Hematopoietic multipotent progenitor cell treated with erythropoietin and hydrocortisone succinate and interleukin-3 and kit ligand, for 6 days (in vitro differentiated cells): ENCODE measurements around the gene KCND3.

ENCODE experiments used
- DNase-seq: peaks from one replicate; pipeline ENCODE4 v3.0.0-alpha.2; 2015

KCND3 gene

DNA sequence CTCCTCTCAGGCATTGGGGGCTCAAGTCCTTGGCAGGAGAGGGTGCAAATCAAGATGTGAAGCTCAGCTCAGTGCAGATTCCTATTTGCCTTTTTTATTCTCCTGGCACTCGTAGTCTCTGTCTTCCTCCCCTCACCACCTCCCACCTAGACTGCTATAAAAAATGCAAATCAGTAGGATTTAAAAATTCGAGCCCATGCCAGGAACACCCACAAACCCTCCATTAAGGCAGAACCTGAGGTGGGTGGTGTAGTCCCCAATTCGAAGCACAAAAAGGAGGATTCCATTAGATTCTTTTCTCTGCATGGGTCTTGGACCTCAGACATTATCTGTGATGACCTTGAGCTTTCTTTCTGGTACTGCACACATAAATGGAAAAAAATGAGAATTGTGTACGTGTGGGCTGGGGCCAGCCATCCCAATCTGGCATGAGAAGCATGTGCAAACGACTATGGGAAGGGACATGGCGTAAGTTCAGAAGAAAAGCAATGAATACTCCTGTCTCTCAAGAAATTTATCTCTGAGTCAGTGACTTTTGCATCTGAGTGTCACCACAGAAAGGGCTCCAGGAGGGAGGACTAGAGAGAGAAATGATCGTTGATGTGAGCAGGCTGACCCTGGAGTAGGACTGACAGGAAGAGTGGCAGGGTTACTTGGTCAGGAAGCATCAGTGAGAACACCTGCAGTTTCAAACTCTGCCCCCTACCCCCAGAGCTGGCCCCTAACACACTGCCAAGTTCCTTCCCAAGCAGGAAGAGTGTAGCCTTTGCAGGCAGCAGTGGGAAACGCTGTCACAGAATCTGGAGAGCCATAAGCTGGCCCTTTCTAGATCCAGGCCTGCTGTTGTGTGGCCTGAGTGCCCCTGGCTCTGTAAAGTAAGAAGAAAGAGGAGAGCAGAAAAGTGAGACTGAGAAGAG lies 252.0 kb downstream of the KCND3 start:
- no peak for DNase-seq

DNA sequence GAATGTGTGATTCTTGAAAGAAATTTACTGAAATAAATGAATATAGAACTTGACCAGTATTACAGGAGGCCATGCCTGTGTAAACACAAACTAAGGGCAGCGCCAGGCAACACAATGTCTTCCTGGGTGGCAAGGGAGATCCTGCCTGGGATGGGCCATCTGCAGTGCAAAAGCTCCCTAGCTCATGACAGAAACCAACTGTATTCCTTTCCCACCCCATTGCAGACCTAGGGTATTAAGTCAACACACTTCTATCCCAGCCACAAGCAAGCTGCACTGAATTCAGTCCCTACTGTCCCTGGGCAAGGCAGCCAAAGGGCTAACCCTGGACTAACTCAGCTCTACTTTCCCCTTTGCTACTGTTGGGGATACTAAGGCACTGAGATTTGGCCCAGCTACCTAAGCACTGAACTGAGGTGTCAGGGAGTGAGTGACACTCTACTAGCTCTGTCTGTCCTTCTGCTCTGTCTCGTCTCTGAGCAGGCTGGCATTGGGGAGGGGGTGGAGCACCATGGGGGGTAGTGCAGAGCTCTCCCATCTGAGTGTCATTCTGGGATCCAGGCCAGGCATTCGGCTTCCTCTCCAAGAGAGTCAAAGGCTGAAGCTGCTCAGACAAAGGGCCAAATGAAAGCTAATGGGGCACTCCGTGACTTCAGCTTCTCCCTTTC lies 252.8 kb downstream of the KCND3 start:
- no peak for DNase-seq

DNA sequence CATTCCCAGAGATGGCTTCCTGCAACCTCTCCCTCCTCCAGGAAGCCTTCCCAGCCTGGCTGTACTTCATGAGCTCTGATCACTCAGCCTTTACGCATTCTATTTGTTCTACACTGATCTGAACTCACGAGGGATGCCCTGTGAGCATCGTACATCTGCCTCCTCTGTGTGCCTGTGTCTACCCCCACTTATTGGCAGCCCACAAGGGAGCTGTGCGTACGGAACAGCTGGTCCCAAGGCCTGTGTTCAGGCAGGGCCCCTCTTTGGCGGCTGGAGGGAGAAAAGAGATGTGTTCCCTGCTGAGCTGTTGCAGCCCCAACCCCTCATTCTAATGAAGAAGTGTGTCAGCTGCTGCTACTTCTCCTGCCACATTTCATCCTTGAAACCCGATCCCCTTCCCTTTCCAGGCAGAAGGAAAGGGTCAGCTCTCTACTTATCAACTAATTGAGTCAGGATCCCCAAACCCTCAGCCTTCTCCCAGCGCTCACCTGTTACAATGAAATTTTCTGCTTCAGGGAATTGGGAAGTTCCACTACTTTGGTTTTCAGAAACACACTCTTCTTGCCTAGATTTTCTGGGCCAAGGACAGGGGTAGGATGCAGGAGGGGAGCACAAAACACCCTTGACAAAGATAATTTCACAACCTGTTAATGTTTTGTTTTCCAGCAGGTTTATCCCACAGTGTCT lies 253.5 kb downstream of the KCND3 start:
- no peak for DNase-seq

DNA sequence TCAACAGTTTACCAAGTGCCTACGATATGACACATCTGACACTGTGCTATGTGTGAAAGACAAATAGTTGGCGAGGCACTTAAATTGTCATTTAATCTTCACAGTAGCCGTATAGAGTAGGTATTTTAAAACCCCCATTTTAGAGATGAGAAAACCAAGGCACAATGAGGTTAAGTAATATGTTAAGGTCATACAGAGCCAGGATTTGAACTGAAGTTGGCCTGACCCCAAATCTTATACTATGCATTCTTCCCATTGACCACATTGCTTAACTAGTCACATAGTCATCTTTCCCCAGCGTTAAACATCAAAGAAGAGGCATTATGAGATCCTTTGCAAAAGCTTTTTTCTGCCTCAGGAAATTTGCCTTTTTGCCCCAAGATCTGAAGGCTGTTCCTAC lies 254.1 kb downstream of the KCND3 start:
- no peak for DNase-seq

DNA sequence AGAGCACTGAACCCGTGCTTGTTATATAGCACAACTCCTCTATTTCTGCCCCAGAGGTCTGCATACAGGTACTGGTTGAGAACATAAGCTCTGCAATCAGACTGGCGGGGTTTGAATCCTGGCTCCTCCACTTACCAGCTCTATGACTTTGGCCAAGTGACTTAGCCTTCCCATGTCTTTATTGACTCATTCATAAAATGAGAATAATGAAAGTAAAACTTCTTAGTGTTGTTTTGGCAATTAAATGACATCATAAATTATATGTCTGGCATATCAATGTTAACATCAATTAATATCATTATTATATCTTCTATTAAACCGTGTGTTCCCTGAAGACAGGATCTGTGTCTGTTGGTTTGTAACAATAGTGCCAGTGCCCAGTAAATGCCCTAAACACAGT lies 254.6 kb downstream of the KCND3 start:
- no peak for DNase-seq

DNA sequence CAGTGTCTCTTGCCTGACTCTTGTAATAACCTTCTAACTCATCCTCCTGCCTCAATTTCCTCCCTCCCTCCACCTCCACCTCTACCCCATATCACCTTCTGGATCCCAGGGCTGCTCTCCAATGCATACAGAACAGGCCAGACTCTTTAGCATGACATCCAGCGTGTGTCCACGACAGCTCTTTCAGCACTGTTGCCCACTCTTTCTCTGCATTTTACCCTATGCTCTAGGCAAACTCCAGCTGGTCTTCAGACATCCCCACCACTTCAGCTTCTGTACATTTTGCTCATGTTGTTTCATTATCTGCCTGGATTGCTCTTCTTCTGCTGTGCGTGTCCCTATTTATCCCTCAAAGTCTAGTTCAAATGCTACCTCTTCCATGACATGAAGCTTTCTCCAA lies 255.0 kb downstream of the KCND3 start:
- no peak for DNase-seq

DNA sequence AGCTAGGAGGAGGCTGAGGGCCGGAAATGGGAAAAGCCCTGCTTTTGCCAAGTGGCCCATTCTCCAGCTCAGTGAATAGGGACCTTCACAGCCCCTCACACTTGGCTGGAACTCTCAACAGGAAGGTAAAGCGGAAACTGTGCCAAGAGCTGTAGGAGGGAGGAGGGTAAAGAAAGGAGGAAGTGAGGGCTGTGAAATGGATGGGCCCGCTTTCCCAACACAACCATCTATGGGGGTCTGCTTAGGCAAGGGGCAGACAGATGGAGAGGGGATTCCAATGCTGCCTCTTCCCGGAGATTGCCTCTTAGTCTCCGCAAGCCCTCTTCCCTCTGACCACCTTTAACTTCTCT lies 255.5 kb downstream of the KCND3 start:
- DNase-seq, result no peak

DNA sequence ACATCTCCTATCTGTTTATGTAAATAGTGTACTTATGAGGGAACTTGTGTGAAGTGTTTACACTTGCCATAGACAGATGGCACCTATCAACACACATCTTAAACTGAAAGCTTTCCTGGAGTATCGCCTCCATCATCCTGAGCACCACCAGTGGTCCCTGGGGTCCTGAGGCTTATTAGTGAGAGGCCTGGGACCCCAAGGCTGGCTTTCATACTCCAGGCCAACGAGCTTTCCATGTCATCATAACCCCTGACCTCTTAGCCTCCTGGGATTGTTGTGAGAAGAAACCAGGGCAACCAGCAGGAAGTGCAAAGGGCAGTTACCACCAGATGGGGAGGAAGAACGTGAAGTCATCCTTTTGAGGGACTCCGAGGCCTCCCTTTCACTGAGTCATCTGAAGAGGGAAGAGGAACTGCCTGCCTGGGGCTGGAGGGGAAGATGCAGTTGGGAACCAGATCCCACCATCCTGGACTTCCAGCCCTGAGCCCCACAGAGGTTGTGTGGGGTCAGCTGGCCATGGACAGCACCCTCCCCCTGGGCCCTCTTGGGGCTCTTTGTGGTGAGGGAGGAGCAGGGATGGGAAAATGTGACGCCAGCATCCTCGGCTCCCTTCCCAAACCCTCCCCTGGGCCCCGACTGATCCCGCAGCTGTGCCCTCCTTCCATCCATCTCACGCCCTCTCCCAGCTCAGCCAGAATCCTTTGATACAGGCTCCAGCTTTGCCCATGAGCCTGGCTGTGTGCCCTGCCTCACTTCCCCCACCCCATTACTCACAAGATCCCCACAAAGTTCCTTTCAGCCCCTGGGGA lies 256.1 kb downstream of the KCND3 start:
- peak; percentile 43 for DNase-seq

DNA sequence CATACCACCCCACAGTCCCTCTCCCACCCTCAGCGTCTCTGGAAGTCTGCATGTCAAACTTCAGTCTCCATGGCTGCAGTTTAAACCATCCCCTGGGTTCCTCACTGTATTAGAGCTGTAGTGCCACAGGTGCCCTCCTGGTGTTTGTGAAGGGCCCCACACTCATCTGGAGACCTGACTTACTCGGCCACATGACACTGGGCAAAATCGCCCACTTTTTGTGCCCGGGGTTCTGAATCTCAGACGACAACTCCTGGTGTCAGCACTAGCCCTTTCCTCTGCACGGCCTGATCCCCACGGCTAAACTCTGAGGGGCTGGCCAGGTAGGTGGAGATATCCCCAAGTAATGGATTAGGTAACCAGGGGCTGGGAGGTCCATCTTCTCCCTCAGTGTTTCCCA lies 256.8 kb downstream of the KCND3 start:
- DNase-seq, result no peak

DNA sequence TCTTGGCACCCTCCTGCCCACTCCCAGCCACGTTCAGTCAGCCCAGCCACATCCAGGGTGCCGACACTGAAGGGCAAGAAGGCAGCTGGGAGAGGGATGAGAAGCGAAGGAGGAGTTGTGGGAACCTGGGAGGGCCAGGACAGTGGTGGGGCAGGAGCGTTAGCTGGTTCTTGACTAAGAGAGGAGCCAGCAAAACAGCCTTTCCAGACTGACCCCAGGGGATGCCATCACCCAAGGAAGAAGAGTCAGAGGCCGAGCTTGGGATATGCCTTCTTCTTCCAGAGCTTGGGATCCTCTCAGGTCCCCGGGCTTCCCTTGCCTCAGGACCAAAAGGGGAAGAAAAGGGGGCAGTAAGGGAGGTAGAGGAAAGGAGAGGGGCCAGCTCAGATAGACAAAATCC lies 257.5 kb downstream of the KCND3 start:
- no peak for DNase-seq

DNA sequence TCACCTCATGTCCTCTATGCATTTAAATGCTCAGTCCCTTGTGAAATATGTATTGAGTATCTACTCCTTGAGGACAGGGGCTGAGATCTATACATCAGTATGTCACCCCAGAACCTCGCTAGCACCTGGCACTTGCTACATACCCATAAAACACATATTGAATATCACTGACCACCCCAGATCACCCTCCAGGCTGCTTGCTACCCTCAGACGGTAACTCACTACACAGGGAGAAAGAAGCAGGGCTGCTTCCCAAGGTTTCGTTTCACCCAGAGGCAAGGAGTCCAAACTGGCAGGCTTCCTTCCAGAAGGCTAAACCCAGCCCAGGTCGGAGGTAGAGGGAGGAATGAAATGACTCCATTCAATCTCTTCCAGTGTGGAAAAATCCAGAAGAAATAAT lies 258.8 kb downstream of the KCND3 start:
- no peak for DNase-seq

DNA sequence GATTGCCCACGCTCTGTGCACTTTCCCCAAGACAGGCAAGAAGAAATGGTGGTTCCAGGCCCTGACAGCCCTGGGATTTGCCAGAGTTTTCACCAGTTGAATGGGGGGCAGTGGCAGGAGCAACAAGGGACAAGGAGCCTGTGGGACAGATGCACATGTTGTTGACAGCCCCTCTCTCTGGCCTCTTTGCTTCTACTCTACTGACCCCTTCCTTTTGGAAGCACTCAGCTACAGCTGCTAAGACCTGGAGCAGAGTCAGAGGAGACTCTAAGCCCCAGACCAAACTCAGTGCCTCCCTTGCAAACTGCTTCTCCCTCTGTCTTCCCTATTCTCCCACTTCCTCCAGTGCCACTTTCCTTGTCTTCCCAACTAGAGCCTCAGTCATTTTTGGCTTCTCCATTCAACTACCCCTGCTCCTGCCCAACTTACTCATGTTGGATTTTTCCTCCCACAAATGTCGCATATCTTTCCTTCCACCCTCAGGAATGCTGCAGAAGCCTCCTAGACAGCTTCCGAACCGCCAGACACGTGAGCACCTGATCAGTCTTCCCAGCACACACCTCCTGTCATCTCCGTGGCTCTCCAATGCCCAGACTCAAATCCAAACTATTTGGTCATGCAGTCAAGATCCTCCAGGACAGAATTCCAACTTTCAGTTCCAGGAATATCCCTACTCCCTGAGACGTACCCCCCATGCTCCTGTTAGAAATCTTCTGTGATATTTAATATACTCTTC lies 259.4 kb downstream of the KCND3 start:
- DNase-seq, result no peak

DNA sequence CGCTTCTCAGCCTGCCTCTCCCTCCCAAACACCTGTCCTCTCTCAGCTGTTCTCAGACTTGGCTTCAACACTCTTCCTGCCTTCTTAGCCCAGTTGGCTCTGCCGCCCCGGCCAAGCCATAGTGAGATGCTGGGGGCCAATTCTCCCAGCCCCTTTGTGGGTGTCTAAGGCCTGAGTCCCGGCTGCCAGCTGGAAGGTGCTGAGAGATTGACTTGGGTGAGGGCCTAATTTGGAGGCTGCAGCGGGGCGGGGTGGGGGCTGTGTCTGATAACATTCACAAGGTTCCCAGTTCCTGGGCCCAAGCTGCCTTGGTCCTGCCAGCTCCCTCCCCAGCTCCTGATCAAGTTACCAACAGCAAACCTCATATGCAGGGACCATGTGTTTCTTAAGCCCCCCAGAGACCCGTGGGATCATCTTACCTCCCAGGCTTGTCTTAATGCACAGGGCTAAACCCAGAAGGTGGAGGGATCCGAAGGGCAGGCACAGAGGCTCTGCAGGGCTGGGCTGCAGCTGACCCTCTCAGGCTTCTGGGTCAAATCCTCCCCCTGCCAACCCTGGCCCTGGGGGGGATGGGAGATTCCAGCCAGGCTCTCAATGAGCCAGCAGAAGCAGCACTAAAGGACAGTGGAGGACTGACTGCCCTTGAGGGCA lies 260.1 kb downstream of the KCND3 start:
- DNase-seq, result no peak

DNA sequence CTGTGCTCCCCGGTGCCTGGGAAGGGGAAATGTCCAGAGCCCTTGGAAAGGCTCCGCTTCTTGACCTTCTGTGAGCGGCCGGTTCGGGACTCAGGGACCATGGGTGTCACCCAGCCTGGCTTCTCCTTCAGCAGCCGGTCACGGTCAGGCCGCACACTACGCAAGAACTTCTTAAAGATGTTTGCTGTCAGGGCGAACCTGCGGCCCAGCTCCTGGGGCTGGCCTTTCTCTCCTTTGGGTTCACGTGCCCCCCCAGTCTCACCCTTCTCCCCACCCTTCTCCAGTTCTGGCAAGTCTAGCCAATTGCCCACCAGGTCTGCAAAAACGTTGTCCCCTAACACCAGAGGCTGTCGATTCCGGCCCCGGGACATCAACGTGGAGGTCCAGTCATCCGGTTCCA lies 262.4 kb downstream of the KCND3 start:
- DNase-seq, result no peak

DNA sequence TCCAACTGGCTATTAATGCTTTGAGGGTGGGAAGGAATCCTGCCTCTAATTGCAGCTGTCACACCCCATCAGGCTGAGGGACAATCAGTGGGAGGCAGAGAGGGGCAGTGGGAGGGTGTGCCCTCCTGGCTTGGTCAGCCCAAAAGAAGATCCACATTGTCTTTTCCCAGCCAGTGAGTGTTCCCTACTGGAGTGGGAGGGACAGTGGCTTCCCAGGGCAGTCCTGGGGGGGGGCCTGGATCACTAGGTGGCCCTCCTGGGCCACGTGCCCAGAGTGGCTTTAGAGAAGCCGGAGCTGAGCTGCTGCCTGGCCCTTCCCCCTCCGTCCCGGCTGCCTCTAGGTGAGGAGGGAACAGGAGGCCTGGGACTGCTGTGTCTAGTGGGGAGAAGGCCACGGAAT lies 264.3 kb downstream of the KCND3 start:
- no peak for DNase-seq

DNA sequence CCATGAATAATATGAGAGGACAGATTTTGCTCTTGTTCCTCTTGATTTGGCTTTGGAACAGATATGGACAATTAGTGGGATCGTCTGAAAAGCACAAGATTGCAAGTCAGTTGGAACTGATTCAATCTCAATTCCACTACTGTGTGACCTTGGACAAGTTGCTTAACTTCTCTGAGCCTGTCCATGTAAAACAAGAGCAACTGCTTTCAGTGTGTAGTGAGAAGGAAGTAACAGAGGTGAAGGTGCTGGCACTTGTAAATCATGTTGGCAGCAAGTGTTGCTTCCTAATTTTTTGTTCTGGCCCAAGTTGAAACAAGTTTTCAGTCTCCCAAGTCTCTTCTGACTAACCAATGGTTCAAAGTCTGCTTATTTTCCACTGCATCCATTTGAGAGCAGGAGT lies 265.6 kb downstream of the KCND3 start:
- DNase-seq, result no peak

DNA sequence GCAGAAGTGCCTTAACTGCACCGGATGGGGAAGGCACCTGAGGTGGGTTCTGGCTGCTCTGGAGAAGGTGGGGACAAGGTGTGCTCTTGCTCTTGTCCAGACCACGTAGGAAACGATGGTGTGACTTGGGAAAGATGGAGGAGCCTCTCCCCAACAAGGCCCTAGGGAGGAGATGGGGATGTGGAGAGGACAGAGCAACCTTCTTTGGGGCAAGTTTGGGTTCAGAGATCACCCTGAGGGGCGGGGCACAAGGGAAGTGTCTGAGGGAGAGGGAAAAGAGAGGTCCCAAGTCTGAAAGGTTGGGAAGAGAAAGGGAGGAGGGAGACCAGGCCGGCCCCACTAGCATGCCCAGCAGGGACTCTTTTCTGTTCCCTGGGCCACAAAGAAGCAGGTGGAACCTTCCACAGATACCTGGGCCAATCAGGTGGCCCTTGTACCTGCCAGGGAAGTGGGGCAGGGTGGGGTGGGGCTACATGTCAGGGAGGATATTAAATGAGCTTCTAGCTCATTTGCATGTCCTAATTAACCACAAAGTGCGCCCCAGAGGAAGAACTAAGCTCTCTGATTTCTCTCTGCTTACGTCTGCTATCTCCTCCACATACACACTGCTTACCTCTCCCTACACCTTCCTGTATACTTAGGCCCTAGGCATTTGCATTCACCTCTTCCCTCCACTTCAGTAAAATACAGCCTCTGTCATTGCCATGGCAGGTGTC lies 266.2 kb downstream of the KCND3 start:
- DNase-seq, result no peak

DNA sequence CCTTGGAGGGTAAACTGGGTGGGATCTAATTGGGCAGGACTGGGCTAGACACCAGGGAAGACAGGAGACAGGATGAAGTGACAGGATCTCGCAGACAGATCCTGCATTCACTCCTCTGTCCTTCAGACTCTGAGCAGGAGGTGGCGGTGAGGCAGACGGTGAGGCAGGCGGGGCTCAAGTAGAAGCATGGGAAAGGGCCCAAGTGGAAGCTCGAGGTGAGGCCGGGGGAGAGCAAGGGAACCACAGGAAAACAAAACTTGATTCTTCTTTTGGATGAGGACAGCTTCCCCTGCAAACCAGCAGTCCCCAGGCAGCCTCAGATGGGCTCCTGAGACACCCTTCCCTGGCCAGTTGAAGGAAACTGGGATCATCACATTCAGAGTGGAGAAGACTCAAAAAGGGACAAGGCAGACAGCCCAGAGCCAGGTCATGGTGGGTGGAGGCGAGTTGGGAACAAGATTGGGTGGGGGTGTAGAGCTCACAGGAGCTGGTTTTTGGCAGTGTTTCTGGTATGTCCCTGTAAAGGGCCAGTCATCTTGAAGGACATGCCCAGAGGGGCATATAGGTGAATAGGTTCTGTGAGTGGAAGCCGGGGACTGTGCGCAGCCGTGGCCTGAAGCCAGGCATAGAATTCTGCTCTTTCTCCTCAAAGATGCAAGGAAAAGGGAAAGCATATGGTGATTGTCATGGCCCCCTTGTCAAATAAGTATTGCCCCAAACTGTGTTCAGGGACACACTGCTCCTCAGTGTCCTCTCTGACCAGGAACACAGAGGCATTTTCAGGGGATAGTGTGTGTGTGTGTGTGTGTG lies 268.3 kb downstream of the KCND3 start:
- DNase-seq, result no peak
